GM06990 (cell line): Measurements from ENCODE around the gene TMEM184A.

Experiments used
- DNase-seq: peaks from one replicate; pipeline ENCODE4 v3.0.0-alpha.2; 2011; ENCODE audit not compliant: insufficient read length; ENCODE audit errors: extremely low read depth
- H3K27me3 ChIP-seq: replicated peaks from 2 replicates; pipeline ENCODE4 v1.6.0; 2011; ENCODE audit warnings: low read length; ENCODE audit not compliant: control insufficient read depth, insufficient read depth
- H3K36me3 ChIP-seq: 2 replicates; pipeline ENCODE4 v1.5.1; 2011; ENCODE audit warnings: low read length; ENCODE audit not compliant: control insufficient read depth, insufficient read depth
- H3K4me3 ChIP-seq: replicated peaks from 2 replicates; pipeline ENCODE4 v1.5.1; 2011; ENCODE audit warnings: low read depth, mild to moderate bottlenecking, control low read depth, low read length
- TF ChIP-seq, protein P1 (sequence below): IDR thresholded peaks from 2 replicates; pipeline ENCODE4 v1.5.1; 2011; ENCODE audit warnings: low read length, control low read depth, mild to moderate bottlenecking, inconsistent platforms; ENCODE audit not compliant: insufficient read depth, poor library complexity, severe bottlenecking

The TMEM184A gene

DNA sequence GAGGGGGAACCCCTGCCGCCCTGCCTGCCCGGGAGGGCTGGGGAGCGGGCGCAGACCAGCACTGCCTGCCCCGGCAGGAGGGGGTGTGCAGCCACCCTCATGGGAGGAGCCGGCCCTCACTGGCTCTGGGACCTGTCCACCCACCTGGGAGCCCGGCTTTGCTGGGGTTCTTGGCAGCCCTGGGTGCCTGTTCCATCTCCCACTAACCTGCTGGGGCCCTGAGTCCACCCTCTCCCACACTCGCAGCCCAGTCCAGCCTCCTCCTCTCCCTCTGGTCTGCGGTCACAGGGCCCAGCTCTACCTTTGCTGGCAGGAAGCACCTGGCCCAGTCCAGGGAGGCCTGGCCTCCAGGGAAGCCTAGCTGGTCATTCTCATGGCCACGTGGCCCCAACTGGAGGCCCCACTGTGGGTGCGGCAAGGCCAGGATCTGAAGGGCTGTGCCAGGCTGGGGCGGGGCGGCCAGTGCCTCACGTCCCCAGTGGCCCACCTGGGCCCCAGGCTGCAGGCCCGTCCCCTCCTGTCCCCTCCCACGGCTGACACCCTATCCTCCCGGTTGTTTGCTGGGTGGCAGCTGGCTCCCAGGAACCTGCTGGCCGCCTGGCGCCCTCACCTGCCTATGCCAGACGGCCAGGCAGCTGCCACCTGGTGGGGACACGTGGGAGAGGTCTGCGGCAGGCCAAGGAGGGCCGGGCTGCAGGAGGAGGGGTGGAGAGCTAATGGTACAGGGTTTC is at the start of gene TMEM184A:
TMEM184A (minus strand) TSS at position 393 of the 731 bp plus-strand sequence. CDS start 721 bp downstream, outside the sequence.
- peak; percentile 31 for DNase-seq
- H3K27me3 ChIP-seq, result peaks cover 2% of the 10 kb centered on the region; the same call in 1 of the 2 replicates
- H3K36me3 ChIP-seq, result no peaks in the 10 kb centered on the region
- H3K4me3 ChIP-seq, result no peak within 1 kb of the TSS
- TF ChIP-seq, protein P1, sequence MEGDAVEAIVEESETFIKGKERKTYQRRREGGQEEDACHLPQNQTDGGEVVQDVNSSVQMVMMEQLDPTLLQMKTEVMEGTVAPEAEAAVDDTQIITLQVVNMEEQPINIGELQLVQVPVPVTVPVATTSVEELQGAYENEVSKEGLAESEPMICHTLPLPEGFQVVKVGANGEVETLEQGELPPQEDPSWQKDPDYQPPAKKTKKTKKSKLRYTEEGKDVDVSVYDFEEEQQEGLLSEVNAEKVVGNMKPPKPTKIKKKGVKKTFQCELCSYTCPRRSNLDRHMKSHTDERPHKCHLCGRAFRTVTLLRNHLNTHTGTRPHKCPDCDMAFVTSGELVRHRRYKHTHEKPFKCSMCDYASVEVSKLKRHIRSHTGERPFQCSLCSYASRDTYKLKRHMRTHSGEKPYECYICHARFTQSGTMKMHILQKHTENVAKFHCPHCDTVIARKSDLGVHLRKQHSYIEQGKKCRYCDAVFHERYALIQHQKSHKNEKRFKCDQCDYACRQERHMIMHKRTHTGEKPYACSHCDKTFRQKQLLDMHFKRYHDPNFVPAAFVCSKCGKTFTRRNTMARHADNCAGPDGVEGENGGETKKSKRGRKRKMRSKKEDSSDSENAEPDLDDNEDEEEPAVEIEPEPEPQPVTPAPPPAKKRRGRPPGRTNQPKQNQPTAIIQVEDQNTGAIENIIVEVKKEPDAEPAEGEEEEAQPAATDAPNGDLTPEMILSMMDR, result peak; percentile 70

DNA sequence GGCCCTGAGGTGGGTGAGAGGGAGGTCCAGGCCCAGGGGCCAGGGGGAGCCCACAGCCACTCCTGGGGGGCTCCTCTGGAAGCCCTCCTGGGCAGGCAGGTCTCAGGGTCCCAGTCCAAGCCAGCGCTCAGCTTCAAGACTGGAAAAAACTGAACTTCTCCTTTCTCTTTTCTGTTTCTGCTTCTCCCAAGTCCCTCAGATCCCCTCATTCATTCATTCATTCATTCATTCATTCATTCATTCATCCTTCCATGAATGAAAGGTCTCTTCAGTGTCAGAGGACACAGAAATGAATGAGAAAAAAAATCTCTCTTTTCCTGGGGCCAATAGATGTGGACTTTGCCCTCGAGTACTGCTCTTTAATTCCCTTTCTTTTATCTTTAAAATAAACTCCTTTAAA is 48.4 kb upstream of the TMEM184A start:
- Histone ChIP-seq H3K27me3 (no peaks in the 10 kb centered on the region; the same call in none of the 2 replicates), H3K4me3 (no peak overlapping the region), H3K36me3 (no peaks in the 10 kb centered on the region)
- no peak for DNase-seq
- TF ChIP-seq, protein P1, result no peak

DNA sequence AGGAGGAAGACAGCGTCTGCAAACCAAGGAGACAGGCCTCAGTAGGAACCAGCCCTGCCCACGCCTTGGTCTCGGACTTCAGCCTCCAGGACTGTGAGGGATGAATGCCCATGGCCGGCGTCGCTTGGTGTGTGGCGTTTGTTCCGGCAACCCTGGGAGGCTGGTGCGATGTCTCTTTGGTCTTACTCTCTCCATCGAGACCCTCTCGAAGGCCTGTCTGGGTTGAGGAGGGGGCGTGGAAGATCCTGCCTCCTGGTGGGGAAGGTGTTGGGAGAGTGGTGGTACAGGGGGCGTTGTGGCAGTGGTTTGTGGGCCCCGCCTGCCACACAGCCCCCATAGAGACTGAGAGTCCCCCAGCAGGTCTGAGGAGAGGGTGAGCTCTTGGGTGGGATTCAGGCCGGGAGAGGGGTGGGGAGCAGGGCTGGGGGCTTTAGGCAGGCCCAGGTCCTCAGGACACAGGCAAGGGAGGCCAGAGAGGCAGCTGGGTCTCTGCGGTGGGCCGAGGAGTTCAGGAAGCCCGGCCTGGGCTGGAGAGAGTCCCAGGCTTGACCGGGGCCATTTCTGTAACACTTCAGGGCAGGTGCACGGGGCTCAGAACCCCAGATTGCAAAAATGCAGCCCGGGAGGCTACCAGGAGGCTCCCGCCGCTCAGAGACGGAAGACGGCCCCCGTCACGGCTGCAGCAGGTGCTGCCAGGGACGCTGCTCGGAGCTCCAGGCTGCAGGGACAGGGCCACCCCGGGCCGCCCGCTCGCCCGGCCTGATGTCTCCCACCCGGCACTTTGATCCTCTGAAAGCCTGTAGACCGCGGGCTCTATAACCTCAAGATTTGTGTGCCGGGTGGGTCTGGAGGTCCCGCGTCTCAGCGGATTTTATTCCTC is 47.6 kb upstream of the TMEM184A start:
- TF ChIP-seq, protein P1, result no peak
- DNase-seq, result no peak
- Histone ChIP-seq H3K36me3 (no peaks in the 10 kb centered on the region), H3K27me3 (no peaks in the 10 kb centered on the region; the same call in none of the 2 replicates), H3K4me3 (no peak overlapping the region)

DNA sequence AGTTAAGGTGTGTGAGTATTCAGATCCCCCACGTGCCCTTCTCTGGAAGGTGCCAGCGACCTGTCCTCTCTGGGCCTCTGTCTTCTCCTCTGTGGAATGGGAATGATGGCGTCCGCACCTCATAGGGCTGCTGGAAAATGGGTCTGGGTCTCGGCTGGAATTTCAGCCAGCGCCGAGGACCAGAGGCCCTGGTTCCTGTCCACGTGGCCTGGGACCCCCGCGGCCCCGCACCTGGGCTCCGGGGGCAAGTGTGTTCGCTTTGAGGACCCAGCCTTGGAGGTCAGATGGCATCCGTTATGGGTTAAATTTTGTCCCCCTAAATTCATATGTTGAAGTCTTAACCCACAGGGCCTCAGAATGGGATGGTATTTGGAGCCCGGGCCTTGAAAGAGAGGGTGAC is 46.4 kb upstream of the TMEM184A start:
- no peak for DNase-seq
- TF ChIP-seq, protein P1, result no peak
- Histone ChIP-seq H3K27me3 (no peaks in the 10 kb centered on the region; the same call in none of the 2 replicates), H3K36me3 (no peaks in the 10 kb centered on the region), H3K4me3 (no peak overlapping the region)

DNA sequence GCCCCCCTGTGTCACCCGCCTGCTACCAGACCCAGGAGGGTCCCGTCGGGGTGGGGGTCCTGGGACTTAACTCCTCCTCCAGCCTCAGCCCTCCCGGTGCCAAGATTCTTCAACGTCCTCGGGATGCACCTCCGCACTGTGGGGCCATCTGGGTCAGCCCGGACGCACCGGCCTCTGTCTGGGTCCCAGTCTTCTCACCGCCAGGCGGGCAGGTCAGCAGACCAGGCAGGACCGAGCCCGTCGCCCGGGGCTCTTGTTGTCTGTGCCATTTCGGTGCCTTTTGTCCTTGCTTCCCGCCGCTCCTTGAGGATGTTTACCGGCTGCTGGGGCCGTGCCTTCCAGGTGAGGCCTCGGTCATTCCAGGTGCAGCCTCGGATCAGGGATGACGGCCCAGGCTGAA is 46.0 kb upstream of the TMEM184A start:
- Histone ChIP-seq H3K27me3 (no peaks in the 10 kb centered on the region; the same call in none of the 2 replicates), H3K4me3 (no peak overlapping the region), H3K36me3 (no peaks in the 10 kb centered on the region)
- TF ChIP-seq, protein P1, result no peak
- DNase-seq, result no peak
